ENCODE data around the gene ARHGAP8. TPM values are rescaled to one million over a fixed set of nuclear protein-coding genes. Genes with fewer than 3 reads are reported as not detected.

ARHGAP8 gene
- total and polyA plus RNA-seq, 2 experiments from 2014 or later = 62.8 to 64.9 TPM

DNA sequence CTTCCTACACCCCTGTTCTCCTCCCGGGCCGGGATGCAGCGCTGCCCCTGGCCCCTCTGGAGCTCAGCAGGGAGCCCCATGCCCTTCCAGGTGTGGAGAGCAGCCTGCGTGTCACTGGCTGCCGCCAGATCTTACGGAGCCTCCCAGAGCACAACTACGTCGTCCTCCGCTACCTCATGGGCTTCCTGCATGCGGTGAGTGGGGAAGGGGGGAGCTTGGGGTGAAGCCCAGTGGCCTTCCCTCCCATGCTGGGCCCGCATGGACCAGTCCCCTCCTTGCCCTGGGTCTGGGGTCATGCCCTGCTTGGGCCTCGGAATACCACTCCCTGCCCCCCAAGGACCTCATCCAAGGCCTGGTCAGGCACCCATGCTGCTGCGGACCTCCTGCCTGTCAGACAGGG is 107.3 kb downstream of the ARHGAP8 start:
- no peaks in the 10 kb centered on the region; the same call in 2 of the 3 replicates for H3K4me1 Mint-ChIP-seq
- H3K36me3 ChIP-seq (ENCODE audit: insufficient read depth) = no peaks in the 10 kb centered on the region; the same call in 1 of the 2 replicates
- H3K36me3 Mint-ChIP-seq (ENCODE audit: low read depth) = peaks cover 48% of the 10 kb centered on the region
- H3K9me2 ChIP-seq (ENCODE audit: insufficient read depth) = no peaks in the 10 kb centered on the region
- H3F3A ChIP-seq (replicated peaks; ENCODE audit: low read depth) = no peaks in the 10 kb centered on the region
- H3K27me3 ChIP-seq (ENCODE audit: insufficient read depth) = no peaks in the 10 kb centered on the region
- H4K20me1 ChIP-seq (replicated peaks; ENCODE audit: insufficient read depth) = no peaks in the 10 kb centered on the region
- no peaks in the 10 kb centered on the region for H3K4me1 ChIP-seq (ENCODE audit: insufficient read depth)
- H3K27me3 Mint-ChIP-seq (ENCODE audit: insufficient read depth, low read depth, poor library complexity) = peaks cover 14% of the 10 kb centered on the region
- TF ChIP-seq, protein P1, sequence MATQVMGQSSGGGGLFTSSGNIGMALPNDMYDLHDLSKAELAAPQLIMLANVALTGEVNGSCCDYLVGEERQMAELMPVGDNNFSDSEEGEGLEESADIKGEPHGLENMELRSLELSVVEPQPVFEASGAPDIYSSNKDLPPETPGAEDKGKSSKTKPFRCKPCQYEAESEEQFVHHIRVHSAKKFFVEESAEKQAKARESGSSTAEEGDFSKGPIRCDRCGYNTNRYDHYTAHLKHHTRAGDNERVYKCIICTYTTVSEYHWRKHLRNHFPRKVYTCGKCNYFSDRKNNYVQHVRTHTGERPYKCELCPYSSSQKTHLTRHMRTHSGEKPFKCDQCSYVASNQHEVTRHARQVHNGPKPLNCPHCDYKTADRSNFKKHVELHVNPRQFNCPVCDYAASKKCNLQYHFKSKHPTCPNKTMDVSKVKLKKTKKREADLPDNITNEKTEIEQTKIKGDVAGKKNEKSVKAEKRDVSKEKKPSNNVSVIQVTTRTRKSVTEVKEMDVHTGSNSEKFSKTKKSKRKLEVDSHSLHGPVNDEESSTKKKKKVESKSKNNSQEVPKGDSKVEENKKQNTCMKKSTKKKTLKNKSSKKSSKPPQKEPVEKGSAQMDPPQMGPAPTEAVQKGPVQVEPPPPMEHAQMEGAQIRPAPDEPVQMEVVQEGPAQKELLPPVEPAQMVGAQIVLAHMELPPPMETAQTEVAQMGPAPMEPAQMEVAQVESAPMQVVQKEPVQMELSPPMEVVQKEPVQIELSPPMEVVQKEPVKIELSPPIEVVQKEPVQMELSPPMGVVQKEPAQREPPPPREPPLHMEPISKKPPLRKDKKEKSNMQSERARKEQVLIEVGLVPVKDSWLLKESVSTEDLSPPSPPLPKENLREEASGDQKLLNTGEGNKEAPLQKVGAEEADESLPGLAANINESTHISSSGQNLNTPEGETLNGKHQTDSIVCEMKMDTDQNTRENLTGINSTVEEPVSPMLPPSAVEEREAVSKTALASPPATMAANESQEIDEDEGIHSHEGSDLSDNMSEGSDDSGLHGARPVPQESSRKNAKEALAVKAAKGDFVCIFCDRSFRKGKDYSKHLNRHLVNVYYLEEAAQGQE (IDR thresholded peaks at IDR 0.05; ENCODE audit: unreplicated experiment) = no peak
- TF ChIP-seq STAT1 (IDR thresholded peaks at IDR 0.05; ENCODE audit: unreplicated experiment) (no peak), JUNB (IDR thresholded peaks at IDR 0.05; ENCODE audit: unreplicated experiment) (no peak), ETS1 (IDR thresholded peaks at IDR 0.05) (no peak), CTCF (conservative IDR thresholded peaks at IDR 0.05; ENCODE audit: low read depth in 2 of 2) (no peak), NANOG (IDR thresholded peaks at IDR 0.05; ENCODE audit: borderline replicate concordance) (no peak), ZNF114 (CRISPR knock-in tag; IDR thresholded peaks at IDR 0.05) (no peak), EZH2 (IDR thresholded peaks at IDR 0.05; ENCODE audit: low read depth, unreplicated experiment) (no peak), EZH2phosphoT487 (IDR thresholded peaks at IDR 0.05; ENCODE audit: unreplicated experiment) (no peak), POLR2AphosphoS5 (IDR thresholded peaks at IDR 0.05; ENCODE audit: low read depth) (no peak)
- TF ChIP-seq, protein P2, sequence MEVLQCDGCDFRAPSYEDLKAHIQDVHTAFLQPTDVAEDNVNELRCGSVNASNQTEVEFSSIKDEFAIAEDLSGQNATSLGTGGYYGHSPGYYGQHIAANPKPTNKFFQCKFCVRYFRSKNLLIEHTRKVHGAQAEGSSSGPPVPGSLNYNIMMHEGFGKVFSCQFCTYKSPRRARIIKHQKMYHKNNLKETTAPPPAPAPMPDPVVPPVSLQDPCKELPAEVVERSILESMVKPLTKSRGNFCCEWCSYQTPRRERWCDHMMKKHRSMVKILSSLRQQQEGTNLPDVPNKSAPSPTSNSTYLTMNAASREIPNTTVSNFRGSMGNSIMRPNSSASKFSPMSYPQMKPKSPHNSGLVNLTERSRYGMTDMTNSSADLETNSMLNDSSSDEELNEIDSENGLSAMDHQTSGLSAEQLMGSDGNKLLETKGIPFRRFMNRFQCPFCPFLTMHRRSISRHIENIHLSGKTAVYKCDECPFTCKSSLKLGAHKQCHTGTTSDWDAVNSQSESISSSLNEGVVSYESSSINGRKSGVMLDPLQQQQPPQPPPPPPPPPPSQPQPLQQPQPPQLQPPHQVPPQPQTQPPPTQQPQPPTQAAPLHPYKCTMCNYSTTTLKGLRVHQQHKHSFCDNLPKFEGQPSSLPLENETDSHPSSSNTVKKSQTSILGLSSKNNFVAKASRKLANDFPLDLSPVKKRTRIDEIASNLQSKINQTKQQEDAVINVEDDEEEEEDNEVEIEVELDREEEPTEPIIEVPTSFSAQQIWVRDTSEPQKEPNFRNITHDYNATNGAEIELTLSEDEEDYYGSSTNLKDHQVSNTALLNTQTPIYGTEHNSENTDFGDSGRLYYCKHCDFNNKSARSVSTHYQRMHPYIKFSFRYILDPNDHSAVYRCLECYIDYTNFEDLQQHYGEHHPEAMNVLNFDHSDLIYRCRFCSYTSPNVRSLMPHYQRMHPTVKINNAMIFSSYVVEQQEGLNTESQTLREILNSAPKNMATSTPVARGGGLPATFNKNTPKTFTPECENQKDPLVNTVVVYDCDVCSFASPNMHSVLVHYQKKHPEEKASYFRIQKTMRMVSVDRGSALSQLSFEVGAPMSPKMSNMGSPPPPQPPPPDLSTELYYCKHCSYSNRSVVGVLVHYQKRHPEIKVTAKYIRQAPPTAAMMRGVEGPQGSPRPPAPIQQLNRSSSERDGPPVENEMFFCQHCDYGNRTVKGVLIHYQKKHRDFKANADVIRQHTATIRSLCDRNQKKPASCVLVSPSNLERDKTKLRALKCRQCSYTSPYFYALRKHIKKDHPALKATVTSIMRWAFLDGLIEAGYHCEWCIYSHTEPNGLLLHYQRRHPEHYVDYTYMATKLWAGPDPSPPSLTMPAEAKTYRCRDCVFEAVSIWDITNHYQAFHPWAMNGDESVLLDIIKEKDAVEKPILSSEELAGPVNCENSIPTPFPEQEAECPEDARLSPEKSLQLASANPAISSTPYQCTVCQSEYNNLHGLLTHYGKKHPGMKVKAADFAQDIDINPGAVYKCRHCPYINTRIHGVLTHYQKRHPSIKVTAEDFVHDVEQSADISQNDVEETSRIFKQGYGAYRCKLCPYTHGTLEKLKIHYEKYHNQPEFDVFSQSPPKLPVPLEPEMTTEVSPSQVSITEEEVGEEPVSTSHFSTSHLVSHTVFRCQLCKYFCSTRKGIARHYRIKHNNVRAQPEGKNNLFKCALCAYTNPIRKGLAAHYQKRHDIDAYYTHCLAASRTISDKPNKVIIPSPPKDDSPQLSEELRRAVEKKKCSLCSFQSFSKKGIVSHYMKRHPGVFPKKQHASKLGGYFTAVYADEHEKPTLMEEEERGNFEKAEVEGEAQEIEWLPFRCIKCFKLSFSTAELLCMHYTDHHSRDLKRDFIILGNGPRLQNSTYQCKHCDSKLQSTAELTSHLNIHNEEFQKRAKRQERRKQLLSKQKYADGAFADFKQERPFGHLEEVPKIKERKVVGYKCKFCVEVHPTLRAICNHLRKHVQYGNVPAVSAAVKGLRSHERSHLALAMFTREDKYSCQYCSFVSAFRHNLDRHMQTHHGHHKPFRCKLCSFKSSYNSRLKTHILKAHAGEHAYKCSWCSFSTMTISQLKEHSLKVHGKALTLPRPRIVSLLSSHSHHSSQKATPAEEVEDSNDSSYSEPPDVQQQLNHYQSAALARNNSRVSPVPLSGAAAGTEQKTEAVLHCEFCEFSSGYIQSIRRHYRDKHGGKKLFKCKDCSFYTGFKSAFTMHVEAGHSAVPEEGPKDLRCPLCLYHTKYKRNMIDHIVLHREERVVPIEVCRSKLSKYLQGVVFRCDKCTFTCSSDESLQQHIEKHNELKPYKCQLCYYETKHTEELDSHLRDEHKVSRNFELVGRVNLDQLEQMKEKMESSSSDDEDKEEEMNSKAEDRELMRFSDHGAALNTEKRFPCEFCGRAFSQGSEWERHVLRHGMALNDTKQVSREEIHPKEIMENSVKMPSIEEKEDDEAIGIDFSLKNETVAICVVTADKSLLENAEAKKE (CRISPR knock-in tag; IDR thresholded peaks at IDR 0.05) = no peak
- no peak overlapping the region for H2AFZ ChIP-seq
- no peak overlapping the region for H3K4me3 ChIP-seq
- ATAC-seq (no peak), DNase-seq (ENCODE audit: low spot score) (no peak)
- H3K4me3 Mint-ChIP-seq = no peak overlapping the region
- no peak overlapping the region for H3K27ac Mint-ChIP-seq
- H3K27ac ChIP-seq (ENCODE audit: low read depth) = no peak overlapping the region
- H3K4me2 ChIP-seq = no peak overlapping the region
- no peaks in the 10 kb centered on the region for H3K79me2 ChIP-seq (replicated peaks; ENCODE audit: insufficient read depth)
- H3K9me3 Mint-ChIP-seq = no peaks in the 10 kb centered on the region; the same call in 2 of the 3 replicates
